Neural crest cell (in vitro differentiated cells): ENCODE results near the gene DTL. TPM values are rescaled to one million over a fixed set of nuclear protein-coding genes. Genes with fewer than 3 reads are reported as not detected.

Experiments used
- DNase-seq: peaks from one replicate; pipeline ENCODE4 v3.0.0; 2021; ENCODE audit warnings: low read depth, mixed read lengths, low spot score
- H3K27ac Mint-ChIP-seq: one replicate; pipeline ENCODE4 v1.8.0; 2021; ENCODE audit warnings: mild to moderate bottlenecking, mixed read lengths; ENCODE audit not compliant: unreplicated experiment
- H3K27me3 Mint-ChIP-seq: 2 replicates; pipeline ENCODE4 v1.8.0; 2021; ENCODE audit warnings: low read depth, mild to moderate bottlenecking, mixed read lengths
- H3K36me3 Mint-ChIP-seq: 2 replicates; pipeline ENCODE4 v1.8.0; 2021; ENCODE audit warnings: low read depth, mild to moderate bottlenecking, mixed read lengths
- H3K4me1 Mint-ChIP-seq: 2 replicates; pipeline ENCODE4 v1.8.0; 2021; ENCODE audit warnings: mixed read lengths
- H3K4me3 Mint-ChIP-seq: one replicate; pipeline ENCODE4 v1.8.0; 2021; ENCODE audit warnings: mild to moderate bottlenecking, mixed read lengths
- H3K9me3 Mint-ChIP-seq: 2 replicates; pipeline ENCODE4 v1.8.0; 2021; ENCODE audit warnings: mixed read lengths
- CTCF ChIP-seq: fragments of 200-600 bp; sonication (generic); conservative IDR thresholded peaks from 2 replicates; pipeline ENCODE4 v1.5.0; 2021; ENCODE audit warnings: antibody characterized with exemption, mild to moderate bottlenecking
- total RNA-seq: library from RNA; stranded (reverse); gene quantifications from 2 replicates; pipeline ENCODE4 v1.2.1, GENCODE V29; 2021

DTL gene
- total RNA-seq, 1 donor from 2014 or later: 82.4 TPM

DNA sequence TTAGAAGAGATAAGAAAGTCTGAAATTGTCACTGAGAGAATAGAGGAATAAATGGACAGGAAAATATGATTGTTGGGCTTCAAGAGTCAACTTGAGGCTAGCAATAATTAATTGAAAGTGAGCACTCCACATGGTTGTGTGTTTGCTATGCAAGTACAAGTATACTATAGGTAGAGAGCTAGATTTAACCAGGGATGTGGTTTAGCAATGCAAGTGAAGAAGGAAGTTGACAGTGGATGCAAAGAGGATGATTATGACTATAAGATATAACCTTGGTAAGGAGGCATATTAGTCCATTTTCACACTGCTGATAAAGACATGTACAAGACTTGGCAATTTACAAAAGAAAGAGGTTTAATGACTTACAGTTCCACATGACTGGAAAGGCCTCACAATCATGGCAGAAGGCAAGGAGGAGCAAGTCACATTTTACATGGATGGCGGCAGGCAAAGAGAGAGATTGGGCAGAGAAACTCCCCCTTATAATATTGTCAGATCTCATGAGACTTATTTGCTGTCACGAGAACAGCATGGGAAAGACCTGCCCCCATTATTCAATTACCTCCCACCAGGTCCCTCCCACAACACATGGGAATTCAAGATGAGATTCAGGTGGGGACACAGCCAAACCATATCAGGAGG lies 47.3 kb downstream of the DTL start:
- H3K4me1 Mint-ChIP-seq: no peaks in the 10 kb centered on the region
- no peaks in the 10 kb centered on the region for H3K9me3 Mint-ChIP-seq
- H3K36me3 Mint-ChIP-seq: peaks cover 10% of the 10 kb centered on the region
- no peak overlapping the region for H3K4me3 Mint-ChIP-seq
- no peaks in the 10 kb centered on the region for H3K27me3 Mint-ChIP-seq
- H3K27ac Mint-ChIP-seq: no peak overlapping the region
- TF ChIP-seq CTCF: no peak
- no peak for DNase-seq

DNA sequence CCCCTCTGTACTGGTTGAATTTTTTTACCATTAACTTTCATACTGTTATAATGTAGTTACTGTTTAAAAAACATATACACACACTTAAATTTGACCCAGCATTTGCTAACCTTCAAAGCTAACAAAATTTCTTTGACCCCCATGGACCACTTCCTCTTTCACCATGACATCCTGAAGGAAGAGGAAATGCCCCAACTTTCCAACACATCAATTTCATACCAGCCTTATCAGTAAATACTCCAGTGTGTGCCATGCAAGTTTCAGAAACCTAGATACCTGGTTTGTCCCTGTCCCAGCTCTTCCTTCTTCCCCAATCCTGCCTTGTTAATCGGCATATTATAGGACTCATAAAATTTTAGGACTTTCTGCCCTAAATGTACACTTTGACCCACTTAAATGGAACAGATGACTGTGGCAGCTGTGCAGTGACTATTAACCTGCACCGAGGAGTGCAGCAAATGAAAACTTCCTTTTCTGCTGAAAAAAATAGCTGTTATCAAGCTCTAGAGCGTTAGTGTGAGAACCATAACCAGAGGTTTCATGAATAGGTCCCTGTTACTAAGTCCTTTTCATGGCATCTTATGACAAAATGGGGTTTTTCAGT lies 54.1 kb downstream of the DTL start:
- Mint-ChIP-seq H3K4me1 (no peaks in the 10 kb centered on the region), H3K27ac (no peak overlapping the region), H3K27me3 (no peaks in the 10 kb centered on the region), H3K4me3 (no peak overlapping the region), H3K9me3 (peaks cover 9% of the 10 kb centered on the region), H3K36me3 (peaks cover 60% of the 10 kb centered on the region)
- no peak for DNase-seq
- TF ChIP-seq CTCF: no peak

- no peak overlapping the region for H3K27ac Mint-ChIP-seq
- DNase-seq: no peak
- peaks cover 71% of the 10 kb centered on the region for H3K36me3 Mint-ChIP-seq
- no peaks in the 10 kb centered on the region for H3K4me1 Mint-ChIP-seq
- no peak overlapping the region for H3K4me3 Mint-ChIP-seq
- H3K9me3 Mint-ChIP-seq: peaks cover 18% of the 10 kb centered on the region
- no peak for TF ChIP-seq CTCF
- H3K27me3 Mint-ChIP-seq: no peaks in the 10 kb centered on the region
Observed at GRCh38 chr1:212091438-212092121, 56.0 kb downstream of the DTL start.

GRCh38 chr1:212097360-212097759 lies 61.8 kb downstream of the DTL start:
- no peak for TF ChIP-seq CTCF
- Mint-ChIP-seq H3K9me3 (peaks cover 17% of the 10 kb centered on the region), H3K4me1 (peaks cover 6% of the 10 kb centered on the region), H3K36me3 (peaks cover 68% of the 10 kb centered on the region), H3K27me3 (no peaks in the 10 kb centered on the region), H3K27ac (no peak overlapping the region), H3K4me3 (no peak overlapping the region)
- no peak for DNase-seq

DNA sequence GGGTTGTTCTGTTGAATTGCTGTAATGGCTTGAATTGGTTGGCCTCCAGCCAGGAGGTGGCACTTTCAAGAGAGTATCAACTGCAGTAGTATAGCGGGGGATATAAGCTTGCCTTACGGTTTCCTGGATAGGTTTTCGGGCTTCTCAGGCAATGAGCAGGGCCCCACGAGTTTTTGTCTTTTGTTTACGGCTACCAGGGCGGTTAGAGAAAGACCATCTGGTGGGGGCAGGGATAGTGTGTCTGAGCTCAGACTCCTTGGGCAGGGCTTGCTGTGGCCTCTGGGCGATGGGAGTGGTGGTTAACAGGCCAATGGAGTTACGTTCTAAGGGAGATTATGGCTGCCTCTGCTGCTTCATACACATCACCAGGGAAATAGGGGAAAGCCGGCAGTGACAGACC lies 62.8 kb downstream of the DTL start:
- Mint-ChIP-seq H3K36me3 (peaks cover 59% of the 10 kb centered on the region), H3K27ac (no peak overlapping the region), H3K4me1 (peaks cover 6% of the 10 kb centered on the region), H3K9me3 (peaks cover 17% of the 10 kb centered on the region), H3K4me3 (no peak overlapping the region), H3K27me3 (no peaks in the 10 kb centered on the region)
- DNase-seq: no peak
- TF ChIP-seq CTCF: no peak
